Colonic mucosa (tissue), 4 donors: ENCODE results near the gene CRYBB1. TPM values are rescaled to one million over a fixed set of nuclear protein-coding genes. Genes with fewer than 3 reads are reported as not detected.

Experiments used
- DNase-seq: peaks from one replicate; pipeline ENCODE4 v3.0.0-alpha.2; 2020
- H3K27ac ChIP-seq: fragments of 200-600 bp; one replicate; pipeline ENCODE4 v1.8.0; 2021
- H3K27me3 ChIP-seq: fragments of 200-600 bp; one replicate; pipeline ENCODE4 v1.8.0; 2021
- H3K36me3 ChIP-seq: fragments of 200-600 bp; one replicate; pipeline ENCODE4 v1.8.0; 2021
- H3K4me1 ChIP-seq: fragments of 200-600 bp; one replicate; pipeline ENCODE4 v1.8.0; 2021; ENCODE audit warnings: mild to moderate bottlenecking
- H3K4me3 ChIP-seq: fragments of 200-600 bp; one replicate; pipeline ENCODE4 v1.8.0; 2021
- H3K9ac ChIP-seq, 2 donors: one replicate each; pipeline ENCODE4 v1.7.0; 2013; ENCODE audit warnings: control low read depth in 2 of 2, low read depth in 2 of 2, low read length in 2 of 2
- H3K9me3 ChIP-seq: fragments of 200-600 bp; one replicate; pipeline ENCODE4 v1.8.0; 2021
- CTCF ChIP-seq: fragments of 200-600 bp; IDR thresholded peaks from one replicate; pipeline ENCODE4 v1.8.0; 2022; ENCODE audit warnings: antibody characterized with exemption, mild to moderate bottlenecking
- intact Hi-C: fragments of 100-400 bp; cut with DNase I; formaldehyde crosslinking; loops from one replicate; pipeline ENCODE4 v1.14.1; 2022
- total RNA-seq, 2 donors: library from RNA; stranded (reverse); fragmentation: NEBNext Ultra II Directional in 1 of 2; extraction: Animal tissue kit (Norgen Biotek cat#: 25700) in 1 of 2; gene quantifications; one replicate each; pipeline ENCODE4 v1.2.1, GENCODE V29; 2021
- donor health status: healthy.
- donor health status: DM: no; HTN: no; CAD: no.
- donor health status: DM: no; HTN: no; CAD: no.

CRYBB1 gene
- total RNA-seq, 2 donors from 2014 or later = 0.32 TPM; not detected in 1

DNA sequence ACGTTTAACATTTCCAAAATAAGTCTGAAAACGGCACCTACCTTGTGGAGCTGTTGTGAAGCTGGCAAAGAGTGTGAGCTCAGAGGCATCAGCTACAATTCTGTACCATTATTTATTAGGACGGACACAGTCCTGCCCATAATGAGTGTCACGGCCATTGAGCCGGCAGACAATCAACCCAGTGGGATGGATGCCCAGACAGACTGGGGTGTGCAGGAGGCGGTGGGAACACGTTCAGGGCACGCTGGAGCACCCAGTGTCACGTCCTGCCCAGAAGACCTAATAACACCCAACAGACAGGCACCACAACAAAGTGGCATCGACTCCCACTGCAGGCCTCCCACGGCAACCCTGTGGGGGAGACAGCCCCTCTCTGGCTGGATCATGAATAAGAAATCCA lies 62.3 kb downstream of the CRYBB1 start:
- Histone ChIP-seq H3K9me3 (no peaks in the 10 kb centered on the region), H3K9ac (no peak overlapping the region), H3K36me3 (no peaks in the 10 kb centered on the region), H3K4me1 (no peaks in the 10 kb centered on the region), H3K27ac (no peak overlapping the region), H3K27me3 (no peaks in the 10 kb centered on the region), H3K4me3 (no peak overlapping the region)
- no peak for TF ChIP-seq CTCF
- intact Hi-C loops = loop anchor here (10.0 kb wide), 1 partner anchor 701 kb away; no protein-coding TSS in a partner anchor
- no peak for DNase-seq

DNA sequence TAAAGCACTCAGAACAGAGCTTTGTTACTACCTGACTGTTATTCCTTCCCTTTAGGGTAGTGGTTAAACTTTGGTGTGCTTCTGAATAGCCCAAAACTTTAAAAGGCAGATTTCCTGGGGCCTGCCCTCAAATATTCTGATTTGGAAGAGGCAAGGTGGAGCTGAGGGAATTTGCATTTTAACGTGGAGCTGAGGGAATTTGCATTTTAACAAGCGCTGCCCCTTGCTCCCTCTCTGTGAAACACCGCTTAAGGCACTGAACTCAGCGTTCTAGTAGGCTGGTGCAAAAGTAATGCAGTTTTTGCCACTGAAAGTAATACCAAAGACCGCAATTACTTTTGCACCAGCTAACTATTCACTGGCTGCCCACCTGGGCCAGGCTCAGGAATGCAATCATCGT lies 62.9 kb downstream of the CRYBB1 start:
- no peaks in the 10 kb centered on the region for H3K27me3 ChIP-seq
- DNase-seq = no peak
- no peak overlapping the region for H3K4me3 ChIP-seq
- intact Hi-C loops = loop anchor here (10.0 kb wide), 1 partner anchor 700 kb away; no protein-coding TSS in a partner anchor
- no peaks in the 10 kb centered on the region for H3K9me3 ChIP-seq
- H3K27ac ChIP-seq = no peak overlapping the region
- H3K36me3 ChIP-seq = no peaks in the 10 kb centered on the region
- no peak for TF ChIP-seq CTCF
- H3K4me1 ChIP-seq = no peaks in the 10 kb centered on the region
- no peak overlapping the region for H3K9ac ChIP-seq

DNA sequence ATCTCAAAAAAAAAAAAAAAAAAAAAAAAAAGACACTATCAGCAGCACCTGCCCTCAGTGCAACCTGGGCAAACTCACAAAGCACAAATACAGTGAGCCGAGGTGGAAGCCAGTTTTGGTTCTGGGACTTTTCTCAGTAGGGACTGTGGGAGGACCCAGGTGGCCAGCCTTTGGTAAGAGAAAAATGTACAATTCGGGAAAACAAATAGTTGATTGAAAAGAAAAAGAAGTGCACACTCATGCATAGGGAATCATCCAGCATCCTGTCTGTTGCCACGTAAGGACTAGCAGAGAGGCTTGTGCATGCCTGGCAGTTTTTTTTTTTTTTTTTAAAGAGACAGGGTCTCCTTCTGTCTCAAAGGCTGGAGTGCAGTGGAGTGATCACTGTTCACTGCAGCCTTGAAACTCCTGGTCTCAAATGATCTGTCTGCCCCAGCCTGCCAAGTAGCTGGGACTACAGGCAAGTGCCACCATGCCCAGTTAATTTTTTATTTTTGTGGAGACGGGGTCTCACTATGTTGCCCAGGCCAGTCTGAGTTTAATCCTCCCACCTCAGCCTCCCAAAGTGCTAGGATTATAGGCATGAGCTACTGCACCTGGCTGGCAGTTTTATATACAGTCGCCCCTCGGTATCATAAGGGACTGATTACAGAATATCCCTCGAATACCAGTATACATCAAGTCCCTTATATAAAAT lies 64.6 kb downstream of the CRYBB1 start:
- no peak for DNase-seq
- no peak for TF ChIP-seq CTCF
- H3K4me3 ChIP-seq = no peak overlapping the region
- no peak overlapping the region for H3K27ac ChIP-seq
- H3K27me3 ChIP-seq = no peaks in the 10 kb centered on the region
- H3K4me1 ChIP-seq = no peaks in the 10 kb centered on the region
- H3K9me3 ChIP-seq = no peaks in the 10 kb centered on the region
- no peaks in the 10 kb centered on the region for H3K36me3 ChIP-seq
- no peak overlapping the region for H3K9ac ChIP-seq
- intact Hi-C loops = loop anchor here (10.0 kb wide), 1 partner anchor 698 kb away; no protein-coding TSS in a partner anchor

DNA sequence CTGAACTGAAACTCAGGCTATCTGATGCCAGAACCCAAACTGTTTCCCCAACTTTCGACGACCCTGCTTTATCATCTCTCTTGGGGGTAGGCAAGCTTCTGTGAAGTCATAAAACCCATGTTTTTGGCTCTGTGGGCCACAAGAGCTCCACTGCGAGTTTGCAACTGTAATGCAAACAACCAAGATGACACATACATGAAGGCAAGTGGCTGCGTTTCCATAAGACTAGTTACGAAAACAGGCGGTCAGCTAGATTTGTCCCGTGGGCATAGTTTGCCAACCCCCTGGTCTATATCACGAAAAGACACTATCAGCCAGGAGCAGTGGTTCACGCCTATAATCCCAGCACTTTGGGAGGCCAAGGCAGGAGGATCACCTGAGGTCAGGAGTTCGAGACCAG lies 65.4 kb downstream of the CRYBB1 start:
- Histone ChIP-seq H3K27ac (no peak overlapping the region), H3K4me1 (no peaks in the 10 kb centered on the region), H3K9me3 (no peaks in the 10 kb centered on the region), H3K27me3 (no peaks in the 10 kb centered on the region), H3K36me3 (no peaks in the 10 kb centered on the region), H3K9ac (no peak overlapping the region), H3K4me3 (no peak overlapping the region)
- intact Hi-C loops = loop anchor here (10.0 kb wide), 1 partner anchor 698 kb away; no protein-coding TSS in a partner anchor
- no peak for TF ChIP-seq CTCF
- no peak for DNase-seq

- DNase-seq = no peak
- no peak overlapping the region for H3K4me3 ChIP-seq
- intact Hi-C loops = loop anchor here (10.0 kb wide), 1 partner anchor 697 kb away; no protein-coding TSS in a partner anchor
- H3K27ac ChIP-seq = no peak overlapping the region
- H3K9me3 ChIP-seq = no peaks in the 10 kb centered on the region
- H3K36me3 ChIP-seq = no peaks in the 10 kb centered on the region
- H3K27me3 ChIP-seq = no peaks in the 10 kb centered on the region
- no peak for TF ChIP-seq CTCF
- H3K9ac ChIP-seq = no peak overlapping the region
- no peaks in the 10 kb centered on the region for H3K4me1 ChIP-seq
Measured at GRCh38 chr22:26551568-26551967, 66.3 kb downstream of the CRYBB1 start.
